Endothelial cell of umbilical vein (primary cell): Measurements from ENCODE around the gene ZBTB7C. TPM values are rescaled to one million over a fixed set of nuclear protein-coding genes. Genes with fewer than 3 reads are reported as not detected.

ENCODE experiments used
- BruUV-seq: library from RNA; stranded (reverse); fragments of 400-500 nt; replicated peaks from 2 replicates; lab custom pipeline; 2021; lab: Mats Ljungman, UMichigan
- CTCF ChIA-PET: fragments of 300-600, 350-600 bp; sonication (Branson Sonifier 250); formaldehyde crosslinking; loops from one replicate; lab custom pipeline; 2021; ENCODE audit warnings: antibody characterized with exemption, inconsistent platforms; lab: Charles Lee
- POLR2A ChIA-PET: fragments of 300-600, 350-600 bp; sonication (Branson Sonifier 250); formaldehyde crosslinking; loops from one replicate; lab custom pipeline; 2021; ENCODE audit warnings: antibody characterized with exemption, inconsistent platforms; lab: Charles Lee
- DNase-seq: peaks from one replicate; pipeline ENCODE4 v3.0.0-alpha.2; 2011; ENCODE audit warnings: low read depth, low spot score
- FAIRE-seq: peaks from 2 replicates; lab custom pipeline; 2011; peaks lifted over from hg19 to GRCh38; lab: Jason Lieb, UNC
- H2AFZ ChIP-seq: 2 replicates; pipeline ENCODE4 v1.6.0; 2012; ENCODE audit warnings: low read depth, low read length, control low read depth, inconsistent platforms
- H3K27ac ChIP-seq: 2 replicates; pipeline ENCODE4 v1.5.1; 2011; ENCODE audit warnings: low read depth, mild to moderate bottlenecking, control low read depth, low read length, moderate library complexity; ENCODE audit not compliant: insufficient read depth
- H3K27me3 ChIP-seq, 2 experiments: 2 replicates each; pipeline versions ENCODE4 v1.6.0 to v1.6.1; 2011; ENCODE audit warnings: low read length in 2 of 2, mixed read lengths in 1 of 2; ENCODE audit not compliant: control insufficient read depth in 2 of 2, insufficient read depth in 2 of 2
- H3K36me3 ChIP-seq, 2 experiments: 2 replicates in 1 of 2; 3 replicates in 1 of 2; pipeline ENCODE4 v1.5.1; 2011; ENCODE audit warnings: low read length in 2 of 2, mild to moderate bottlenecking in 1 of 2, moderate library complexity in 1 of 2; ENCODE audit not compliant: control insufficient read depth in 2 of 2, insufficient read depth in 2 of 2; ENCODE audit errors: extremely low read depth in 1 of 2
- H3K4me1 ChIP-seq: 3 replicates; pipeline ENCODE4 v1.5.1; 2011; ENCODE audit warnings: mild to moderate bottlenecking, low read length; ENCODE audit not compliant: control insufficient read depth, insufficient read depth; ENCODE audit errors: extremely low read depth
- H3K4me2 ChIP-seq: 2 replicates; pipeline ENCODE4 v1.6.1; 2011; ENCODE audit warnings: low read length, control low read depth, mixed read lengths; ENCODE audit not compliant: insufficient read depth
- H3K4me3 ChIP-seq, 3 experiments: fragments of 200-600 bp in 1 of 3; sonication (generic), shearing (Covaris generic) in 1 of 3; replicated peaks in 1 of 3; 2 replicates each; pipeline ENCODE4 v1.5.1; 2011 to 2016; ENCODE audit warnings: control low read depth in 3 of 3, low read length in 3 of 3, mild to moderate bottlenecking in 2 of 3, inconsistent platforms in 1 of 3, low read depth in 1 of 3, moderate library complexity in 1 of 3; ENCODE audit not compliant: insufficient read depth in 1 of 3
- H3K79me2 ChIP-seq: 2 replicates; pipeline ENCODE4 v1.6.0; 2012; ENCODE audit warnings: low read length, inconsistent platforms; ENCODE audit not compliant: control insufficient read depth, insufficient read depth
- H3K9ac ChIP-seq: replicated peaks from 2 replicates; pipeline ENCODE3; 2011; ENCODE audit warnings: low read length, control low read depth; ENCODE audit not compliant: insufficient read depth; ENCODE audit errors: extremely low read depth
- H3K9me1 ChIP-seq: replicated peaks from 3 replicates; pipeline ENCODE4 v1.6.0; 2011; ENCODE audit warnings: mild to moderate bottlenecking, low read length; ENCODE audit not compliant: control insufficient read depth, insufficient read depth; ENCODE audit errors: extremely low read depth
- H3K9me3 ChIP-seq: replicated peaks from 2 replicates; pipeline ENCODE4 v1.5.1; 2012; ENCODE audit warnings: low read length, inconsistent platforms; ENCODE audit not compliant: control insufficient read depth, insufficient read depth
- H4K20me1 ChIP-seq: replicated peaks from 2 replicates; pipeline ENCODE3; 2011; ENCODE audit warnings: mild to moderate bottlenecking, low read length; ENCODE audit not compliant: control insufficient read depth, insufficient read depth; ENCODE audit errors: extremely low read depth
- EZH2 ChIP-seq: IDR thresholded peaks from 2 replicates; pipeline ENCODE4 v1.6.1; 2012; ENCODE audit warnings: borderline replicate concordance, low read depth, mild to moderate bottlenecking, moderate library complexity, low read length, inconsistent platforms; ENCODE audit not compliant: severe bottlenecking
- FOS ChIP-seq: IDR thresholded peaks from 2 replicates; pipeline ENCODE4 v1.6.1; 2011; ENCODE audit warnings: mild to moderate bottlenecking, low read length, moderate library complexity, borderline replicate concordance; ENCODE audit not compliant: insufficient read depth
- GATA2 ChIP-seq: IDR thresholded peaks from 2 replicates; pipeline ENCODE4 v1.7.0; 2011; ENCODE audit warnings: low read depth, mild to moderate bottlenecking, moderate library complexity, mixed read lengths, low read length; ENCODE audit not compliant: insufficient read length, insufficient read depth
- JUN ChIP-seq: IDR thresholded peaks from 2 replicates; pipeline ENCODE4 v1.6.1; 2011; ENCODE audit warnings: borderline replicate concordance, low read depth; ENCODE audit not compliant: insufficient read length, insufficient read depth
- MYC ChIP-seq: IDR thresholded peaks from one replicate; pipeline ENCODE4 v1.6.1; 2011; ENCODE audit warnings: mild to moderate bottlenecking, low read depth, low read length
- POLR2A ChIP-seq: IDR thresholded peaks from 2 replicates; pipeline ENCODE4 v1.6.1; 2012; ENCODE audit warnings: low read depth, mild to moderate bottlenecking, control low read depth, low read length
- POLR2AphosphoS5 ChIP-seq: IDR thresholded peaks from 2 replicates; pipeline ENCODE4 v1.6.1; 2012; ENCODE audit warnings: low read depth, mild to moderate bottlenecking, control low read depth, low read length, moderate library complexity; ENCODE audit not compliant: insufficient read depth
- dilution Hi-C: fragments of 300-500 bp; cut with MboI; formaldehyde crosslinking; loops from one replicate; pipeline ENCODE4 v1.15.0; 2019; ENCODE audit warnings: low sequenced_read_pairs; ENCODE audit not compliant: extremely low pct_ligation_motif_present
- intact Hi-C: fragments of 100-400 bp; cut with micrococcal nuclease; formaldehyde crosslinking; loops from one replicate; pipeline ENCODE4 v1.10.0; 2022
- polyA plus RNA-seq, 4 experiments: library from polyadenylated mRNA; depleted of rRNA in 3 of 4; stranded (reverse) in 3 of 4; unstranded in 1 of 4; fragments of >200 nt; gene quantifications; 2 replicates each; pipeline versions ENCODE4 v1.2.1 to v1.2.3, GENCODE V29; 2011 to 2012; ENCODE audit warnings: missing spikeins in 1 of 4
- small RNA-seq: library from RNA; depleted of rRNA; stranded (forward); fragments of <200 nt; gene quantifications from one replicate; pipeline ENCODE3, GENCODE V24; 2012; ENCODE audit warnings: low replicate concordance, low read depth; ENCODE audit not compliant: insufficient read depth, insufficient read length
- total RNA-seq: library from RNA; stranded (reverse); gene quantifications from 2 replicates; pipeline ENCODE4 v1.2.3, GENCODE V29; 2021
- TF ChIP-seq, protein P1 (sequence below), 2 donors: IDR thresholded peaks; 1 replicate in 1 of 2; 2 replicates in 1 of 2; pipeline ENCODE4 v1.5.1; 2011; ENCODE audit warnings: low read length in 2 of 2, mild to moderate bottlenecking in 2 of 2, moderate library complexity in 2 of 2, control low read depth in 1 of 2, inconsistent platforms in 1 of 2, low read depth in 1 of 2; ENCODE audit not compliant: insufficient read depth in 1 of 2; ENCODE audit errors: extremely low read depth in 1 of 2
- TF ChIP-seq, protein P2 (sequence below): IDR thresholded peaks from 2 replicates; pipeline ENCODE4 v1.6.1; 2011; ENCODE audit not compliant: insufficient read depth, insufficient read length

ZBTB7C gene
- total and polyA plus RNA-seq, 2 donors (not counting 3 experiments of a cell fraction or from before 2014, with no cell fraction given): not detected

DNA sequence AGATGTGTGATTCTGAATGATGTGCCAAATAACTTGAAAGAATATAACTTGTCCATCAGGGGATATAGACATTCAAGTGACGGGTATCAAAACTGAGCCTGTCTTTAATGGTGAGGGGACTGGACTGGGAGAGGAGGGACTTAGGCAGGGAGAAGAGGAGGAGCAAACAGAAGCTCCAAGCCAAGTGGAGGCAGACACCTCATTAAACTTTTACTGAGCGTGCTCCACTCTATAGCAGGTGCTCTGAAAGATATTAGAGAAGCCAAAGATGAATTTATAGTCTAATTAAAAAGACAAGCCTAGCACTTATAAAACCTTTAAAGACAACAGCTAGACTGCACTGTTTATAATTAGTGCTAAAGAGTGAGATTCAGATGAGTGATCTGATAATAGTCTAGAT is 431.0 kb downstream of the ZBTB7C start:
- no TSS peak for BruUV-seq
- CTCF ChIA-PET: no interaction called here
- Histone ChIP-seq H3K4me1 (no peaks in the 10 kb centered on the region), H3K9me3 (no peaks in the 10 kb centered on the region), H3K9me1 (no peaks in the 10 kb centered on the region), H3K4me2 (no peak overlapping the region), H3K27me3 (peaks cover 15 to 18% of the 10 kb centered on the region in 2 experiments), H2AFZ (no peak overlapping the region), H3K4me3 (no peak overlapping the region), H3K79me2 (no peaks in the 10 kb centered on the region), H3K36me3 (no peaks in the 10 kb centered on the region), H3K9ac (no peak overlapping the region), H4K20me1 (no peaks in the 10 kb centered on the region), H3K27ac (no peak overlapping the region)
- POLR2A ChIA-PET: no interaction called here
- FAIRE-seq (no peak), DNase-seq (no peak)
- TF ChIP-seq, protein P1, sequence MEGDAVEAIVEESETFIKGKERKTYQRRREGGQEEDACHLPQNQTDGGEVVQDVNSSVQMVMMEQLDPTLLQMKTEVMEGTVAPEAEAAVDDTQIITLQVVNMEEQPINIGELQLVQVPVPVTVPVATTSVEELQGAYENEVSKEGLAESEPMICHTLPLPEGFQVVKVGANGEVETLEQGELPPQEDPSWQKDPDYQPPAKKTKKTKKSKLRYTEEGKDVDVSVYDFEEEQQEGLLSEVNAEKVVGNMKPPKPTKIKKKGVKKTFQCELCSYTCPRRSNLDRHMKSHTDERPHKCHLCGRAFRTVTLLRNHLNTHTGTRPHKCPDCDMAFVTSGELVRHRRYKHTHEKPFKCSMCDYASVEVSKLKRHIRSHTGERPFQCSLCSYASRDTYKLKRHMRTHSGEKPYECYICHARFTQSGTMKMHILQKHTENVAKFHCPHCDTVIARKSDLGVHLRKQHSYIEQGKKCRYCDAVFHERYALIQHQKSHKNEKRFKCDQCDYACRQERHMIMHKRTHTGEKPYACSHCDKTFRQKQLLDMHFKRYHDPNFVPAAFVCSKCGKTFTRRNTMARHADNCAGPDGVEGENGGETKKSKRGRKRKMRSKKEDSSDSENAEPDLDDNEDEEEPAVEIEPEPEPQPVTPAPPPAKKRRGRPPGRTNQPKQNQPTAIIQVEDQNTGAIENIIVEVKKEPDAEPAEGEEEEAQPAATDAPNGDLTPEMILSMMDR (IDR thresholded peaks at IDR 0.05; ENCODE audit: extremely low read depth in 1 of 2, insufficient read depth in 1 of 2, low read depth in 1 of 2, low read length in 2 of 2): no peak
- TF ChIP-seq, protein P2, sequence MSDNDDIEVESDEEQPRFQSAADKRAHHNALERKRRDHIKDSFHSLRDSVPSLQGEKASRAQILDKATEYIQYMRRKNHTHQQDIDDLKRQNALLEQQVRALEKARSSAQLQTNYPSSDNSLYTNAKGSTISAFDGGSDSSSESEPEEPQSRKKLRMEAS: no peak
- TF ChIP-seq MYC (no peak), JUN (no peak), EZH2 (no peak), FOS (no peak), POLR2AphosphoS5 (no peak), POLR2A (no peak), GATA2 (no peak)
- dilution Hi-C loops: no loop called here
- intact Hi-C loops: no loop called here

Small RNA genes lying within 50 kb of the gene (small RNA-seq; reads per million reads assigned to genes)
- gene RNU6-708P: not detected

Other genes with a start within 250 kb of the ZBTB7C start
- gene CTIF, start 129.6 kb upstream of the ZBTB7C start, total RNA-seq: 49.4 and 57.7 TPM in 2 replicates
- 20.9 and 24.1 TPM in 2 replicates for gene CTIF, start 129.6 kb upstream of the ZBTB7C start, polyA plus RNA-seq